Cerebellar nuclear complex (tissue), 1 donor: ENCODE measurements around the gene ZNF583.

ENCODE experiments used
- DNase-seq, 2 experiments: peaks; one replicate each; lab custom pipeline; 2025; lab: John Stamatoyannopoulos, UW

The ZNF583 gene

GRCh38 chr19:56474308-56474707 lies 70.2 kb downstream of the ZNF583 start:
- DNase-seq: no peak

GRCh38 chr19:56476093-56476492 lies 72.0 kb downstream of the ZNF583 start:
- DNase-seq: no peak
